Esophagus squamous epithelium (tissue), 4 donors: ENCODE results near the gene HOXD13.

Source experiments
- CTCF ChIP-seq, 6 experiments: fragments of 450-650 bp in 4 of 6; fragments of 200-600 bp in 2 of 6; sonication (generic) in 2 of 6; IDR thresholded peaks; one replicate each; pipeline ENCODE4 v1.5.1; 2016 to 2019; ENCODE audit warnings: antibody characterized with exemption in 6 of 6, mild to moderate bottlenecking in 4 of 6, moderate library complexity in 4 of 6
- POLR2A ChIP-seq, 4 donors: fragments of 450-650 bp; IDR thresholded peaks; one replicate each; pipeline ENCODE4 v1.6.1; 2017; ENCODE audit warnings: antibody characterized with exemption in 4 of 4, mild to moderate bottlenecking in 4 of 4, moderate library complexity in 3 of 4

GRCh38 chr2:176122683-176123410 lies 30.3 kb downstream of the HOXD13 start, which contains the start of gene HOXD9:
- TF ChIP-seq CTCF (IDR thresholded peaks at IDR 0.05) (no peak), POLR2A (IDR thresholded peaks at IDR 0.05) (peak in 1 of 4 donors; percentile 41)
